Measurements from ENCODE around the gene PRM3. TPM values are rescaled to one million over a fixed set of nuclear protein-coding genes. Genes with fewer than 3 reads are reported as not detected.

PRM3 gene
- total RNA-seq, 1 donor from 2014 or later = not detected

DNA sequence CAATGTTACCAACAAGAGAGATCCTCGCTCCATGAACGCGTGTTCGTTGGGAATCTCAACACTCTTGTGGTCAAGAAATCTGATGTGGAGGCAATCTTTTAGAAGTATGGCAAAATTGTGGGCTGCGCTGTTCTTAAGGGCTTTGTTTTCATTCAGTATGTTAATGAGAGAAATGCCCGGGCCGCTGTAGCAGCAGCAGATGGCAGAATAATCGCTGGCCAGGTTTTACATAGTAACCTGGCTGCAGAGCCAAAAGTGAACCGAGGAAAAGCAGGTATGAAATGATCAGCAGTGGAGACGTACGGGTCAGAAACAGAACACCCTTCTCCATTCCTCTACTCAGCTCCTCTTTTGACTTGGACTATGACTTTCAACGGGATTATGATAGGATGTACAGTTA, 30.8 kb downstream of the PRM3 start:
- DNase-seq = no peak

DNA sequence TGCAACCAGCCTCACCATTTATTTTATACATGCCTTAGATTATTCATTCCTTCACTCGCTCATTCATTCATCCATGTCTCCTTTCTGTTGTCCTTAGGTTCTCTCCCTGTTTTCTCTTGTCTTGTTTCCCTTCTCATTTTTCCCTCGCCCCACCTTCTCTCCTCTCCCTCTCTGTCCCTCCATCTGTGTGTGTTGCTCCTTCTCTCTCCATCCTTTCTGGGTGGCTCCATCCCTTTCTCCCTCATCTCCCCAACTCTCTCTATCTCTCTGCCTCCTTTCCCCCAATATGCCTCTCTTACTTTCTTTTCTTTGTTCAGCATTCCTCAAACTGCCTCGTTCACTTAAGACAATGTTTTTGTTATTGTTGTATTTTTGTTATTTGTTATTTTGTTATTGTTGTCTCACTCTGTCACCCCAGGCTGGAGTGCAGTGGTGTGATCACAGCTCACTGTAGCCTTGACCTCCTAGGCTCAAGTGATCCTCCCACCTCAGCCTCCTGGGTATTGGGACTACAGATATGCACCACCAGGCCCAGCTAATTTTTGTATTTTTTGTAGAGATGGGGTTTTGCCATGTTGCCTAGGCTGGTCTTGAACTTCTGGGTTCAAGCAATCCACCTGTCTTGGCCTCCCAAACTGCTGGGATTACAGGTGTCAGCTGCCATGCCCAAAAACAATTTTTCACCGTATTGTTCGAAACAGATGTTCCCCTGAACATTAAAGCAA, 31.8 kb downstream of the PRM3 start:
- no peak for DNase-seq

DNA sequence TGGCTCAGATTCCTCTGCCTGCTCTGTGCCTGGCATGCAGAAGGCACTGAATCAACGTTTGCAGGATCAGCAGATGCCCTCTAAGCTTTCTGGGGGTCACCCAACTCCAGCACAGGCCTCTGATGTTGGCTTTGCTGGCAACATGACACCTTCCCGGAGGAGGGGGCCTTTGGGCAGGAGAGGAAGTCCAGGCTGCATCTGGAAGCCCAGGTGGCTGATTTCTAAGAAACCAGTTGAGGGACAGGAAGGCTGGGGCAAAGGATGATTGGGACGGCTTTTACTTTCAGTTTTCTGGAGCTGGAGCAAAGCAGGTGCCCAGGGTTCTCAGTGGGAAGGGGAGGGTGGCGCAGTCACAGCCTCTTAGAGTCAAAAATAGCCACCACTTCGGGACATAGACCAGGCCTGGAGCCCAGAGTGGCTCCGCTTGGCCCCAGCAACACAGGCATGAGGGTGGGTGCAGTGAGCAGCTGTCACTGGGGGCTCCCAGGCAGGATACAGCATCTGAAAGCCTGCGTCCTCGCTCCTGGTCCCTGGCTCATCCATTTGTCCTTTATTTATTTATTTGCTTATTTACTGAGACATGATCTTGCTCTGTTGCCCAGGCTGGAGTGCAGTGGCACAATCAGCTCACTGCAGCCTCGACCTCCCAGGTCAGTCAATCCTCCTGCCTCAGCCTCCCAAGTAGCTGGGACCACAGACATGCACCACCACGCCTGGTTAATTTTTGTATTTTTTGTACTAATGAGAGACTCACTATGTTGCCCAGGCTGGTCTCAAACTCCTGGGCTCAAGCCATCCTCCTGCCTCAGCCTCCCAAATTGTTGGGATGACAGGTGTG, 32.6 kb downstream of the PRM3 start:
- no peak for DNase-seq

DNA sequence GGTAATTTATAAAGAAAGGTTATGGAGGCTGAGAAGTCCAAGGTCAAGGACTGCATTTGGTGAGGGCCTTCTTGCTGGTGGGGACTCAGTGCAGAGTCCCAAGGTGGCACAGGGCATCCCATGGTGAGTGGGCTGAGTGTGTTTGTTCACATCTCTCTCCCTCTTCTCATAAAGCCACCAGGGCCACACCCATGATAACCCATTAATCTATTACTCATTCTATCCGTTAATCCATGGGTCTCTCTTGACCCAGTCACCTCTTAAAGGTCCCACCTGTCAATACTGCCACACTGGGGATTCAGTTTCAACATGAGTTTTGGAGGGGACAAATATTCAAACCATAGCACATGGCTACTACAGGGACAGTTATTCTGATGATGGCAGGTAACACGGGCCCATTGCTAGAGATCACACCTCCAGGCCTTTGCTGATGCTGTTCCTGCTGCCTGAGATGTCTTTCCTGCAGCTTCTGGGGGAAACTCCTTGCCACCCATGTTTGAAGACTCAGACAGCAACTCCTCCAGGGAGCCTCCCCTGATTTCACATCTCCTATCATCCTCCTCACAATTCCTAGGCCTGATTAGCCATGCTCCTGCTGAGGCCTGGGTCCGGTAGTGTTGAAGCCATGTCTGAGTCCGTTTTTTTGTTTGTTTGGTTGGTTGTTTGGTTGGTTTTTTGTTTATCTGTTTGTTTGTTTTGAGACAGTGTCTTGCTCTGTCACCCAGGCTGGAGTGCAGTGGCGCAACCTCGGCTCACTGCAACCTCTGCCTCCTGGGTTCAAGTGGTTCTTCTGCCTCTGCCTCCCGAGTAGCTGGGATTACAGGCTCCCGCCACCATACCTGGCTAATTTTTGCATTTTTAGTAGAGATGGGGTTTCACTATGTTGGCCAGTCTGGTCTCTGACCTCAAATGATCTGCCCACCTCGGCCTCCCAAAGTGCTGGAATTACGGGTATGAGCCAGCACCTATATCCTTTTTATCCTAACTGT, 33.5 kb downstream of the PRM3 start:
- DNase-seq = no peak

DNA sequence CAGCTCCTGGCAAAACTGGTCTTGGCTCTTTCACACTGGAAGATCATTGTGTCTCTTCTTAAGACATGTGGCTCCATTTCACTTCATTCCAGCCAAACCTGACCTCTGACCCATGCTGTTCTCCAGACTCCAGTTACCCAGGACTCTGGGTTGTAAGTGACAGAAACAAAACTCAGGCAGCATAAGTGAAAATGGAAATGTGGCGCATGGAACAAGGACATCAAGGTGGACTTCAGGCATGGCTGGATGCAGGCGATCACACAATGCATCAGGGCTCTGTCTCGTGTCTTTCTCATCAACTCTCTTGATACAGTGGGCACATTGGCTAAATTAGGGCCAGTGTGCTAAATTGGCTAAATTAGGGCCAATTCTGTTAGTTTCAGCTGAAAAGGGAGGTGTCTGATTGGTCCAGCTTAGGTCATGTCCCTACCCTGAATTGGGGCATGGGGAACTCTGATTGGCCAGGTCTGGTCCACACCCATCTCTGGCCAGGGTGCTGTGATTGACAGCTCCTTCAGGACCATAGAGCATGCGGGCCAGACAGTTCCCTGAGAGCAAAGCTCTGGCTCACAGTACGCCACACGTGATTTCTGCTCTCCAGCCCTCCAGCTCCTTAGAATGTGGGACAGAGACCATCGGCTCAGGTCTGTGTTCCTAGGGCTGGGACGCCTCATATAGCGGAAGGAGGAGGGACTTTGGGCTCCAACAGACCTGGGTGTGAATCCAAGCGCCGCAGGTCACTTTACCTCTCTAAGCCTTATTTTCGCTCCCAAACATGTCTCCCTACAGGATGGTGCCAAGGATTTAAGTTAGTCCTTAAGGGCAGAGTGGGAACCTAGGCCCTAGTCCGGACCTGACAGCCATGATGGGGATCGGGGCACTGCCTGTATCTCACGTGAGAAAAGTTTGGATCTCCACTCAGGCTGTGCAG, 34.9 kb downstream of the PRM3 start:
- DNase-seq = no peak

DNA sequence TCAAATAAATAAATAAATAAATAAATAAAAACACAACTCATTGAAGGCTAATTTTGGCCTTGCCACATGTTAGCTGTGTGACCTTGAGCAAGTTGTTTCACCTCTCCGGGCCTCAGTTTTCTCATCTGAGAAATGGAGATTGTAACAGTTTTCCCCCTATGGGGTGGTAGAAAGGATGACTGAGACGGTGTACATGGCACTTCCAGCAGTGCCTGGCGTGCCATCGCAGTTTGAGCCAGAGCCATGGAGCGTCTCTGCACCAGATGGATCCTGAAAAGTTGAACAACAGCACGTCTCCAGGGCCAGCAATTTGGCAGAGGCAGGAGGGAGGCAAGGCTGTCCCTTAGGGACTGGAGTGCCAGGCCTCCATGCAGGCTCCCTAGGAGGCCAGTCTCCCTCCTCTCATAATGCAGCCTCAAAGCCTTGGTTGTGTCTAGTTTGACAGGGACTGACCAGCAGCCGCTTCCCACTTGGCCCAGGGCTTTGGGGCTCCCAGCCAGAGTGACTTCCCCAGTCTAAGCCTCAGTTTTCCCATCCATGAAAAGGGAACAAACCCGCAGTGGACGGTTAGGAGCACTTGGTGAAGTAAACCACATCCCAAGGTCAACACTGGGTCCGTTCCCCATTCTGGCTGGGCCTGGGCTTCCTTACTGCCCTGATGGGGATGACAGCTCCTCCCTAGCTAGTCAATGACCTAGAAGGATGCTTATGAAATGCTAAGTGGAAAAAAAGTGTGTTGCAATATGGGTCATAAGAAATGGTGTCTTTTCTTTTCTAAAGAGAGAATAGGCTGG, 36.8 kb downstream of the PRM3 start:
- DNase-seq = no peak

DNA sequence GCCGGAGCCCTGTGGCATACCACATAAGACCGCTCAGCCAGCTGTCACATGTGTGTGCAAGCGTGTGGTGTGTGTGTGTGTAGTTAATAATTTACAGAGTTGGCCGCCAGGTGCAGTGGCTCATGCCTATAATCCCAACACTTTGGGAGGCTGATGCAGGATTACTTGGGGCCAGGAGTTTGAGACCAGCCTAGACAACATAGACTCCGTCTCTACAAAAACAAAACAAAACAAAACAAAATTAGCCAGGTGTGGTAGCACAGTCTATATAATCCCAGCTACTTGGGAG, 37.8 kb downstream of the PRM3 start:
- no peak for DNase-seq

DNA sequence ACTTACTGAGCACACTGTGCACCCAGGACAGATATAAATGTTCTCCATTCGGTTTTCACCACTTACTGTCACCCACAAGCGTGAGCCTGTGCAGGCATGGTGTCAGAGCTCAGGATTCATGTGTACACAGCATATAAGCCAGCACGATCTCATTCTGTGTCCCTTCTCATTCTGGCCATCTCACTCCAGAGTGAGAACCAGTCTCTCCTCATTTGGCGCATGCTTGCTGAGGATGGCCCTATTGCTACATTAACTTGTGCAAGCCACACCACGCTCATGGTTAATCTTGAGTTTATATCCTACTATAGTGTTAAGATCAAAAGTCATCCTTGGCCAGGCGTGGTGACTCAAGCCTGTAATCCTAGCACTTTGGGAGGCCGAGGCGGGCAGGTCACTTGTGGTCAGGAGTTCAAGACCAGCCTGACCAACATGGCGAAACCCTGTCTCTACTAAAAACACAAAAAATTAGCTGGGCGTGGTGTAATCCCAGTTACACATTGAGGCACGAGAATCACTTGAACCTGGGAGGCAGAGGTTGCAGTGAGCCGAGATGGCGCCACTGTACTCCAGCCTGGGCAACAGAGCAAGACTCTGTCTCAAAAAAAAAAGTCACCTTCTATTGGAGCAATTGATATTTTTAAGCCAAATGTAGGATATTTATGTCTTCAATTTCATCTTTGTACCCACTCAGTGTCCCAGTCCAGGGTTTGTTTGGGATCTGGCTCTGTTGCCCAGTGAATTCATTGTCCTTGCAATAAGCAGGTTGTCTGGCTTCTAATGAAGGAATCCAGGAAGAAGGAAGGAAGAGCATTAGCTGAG, 38.3 kb downstream of the PRM3 start:
- DNase-seq = no peak

DNA sequence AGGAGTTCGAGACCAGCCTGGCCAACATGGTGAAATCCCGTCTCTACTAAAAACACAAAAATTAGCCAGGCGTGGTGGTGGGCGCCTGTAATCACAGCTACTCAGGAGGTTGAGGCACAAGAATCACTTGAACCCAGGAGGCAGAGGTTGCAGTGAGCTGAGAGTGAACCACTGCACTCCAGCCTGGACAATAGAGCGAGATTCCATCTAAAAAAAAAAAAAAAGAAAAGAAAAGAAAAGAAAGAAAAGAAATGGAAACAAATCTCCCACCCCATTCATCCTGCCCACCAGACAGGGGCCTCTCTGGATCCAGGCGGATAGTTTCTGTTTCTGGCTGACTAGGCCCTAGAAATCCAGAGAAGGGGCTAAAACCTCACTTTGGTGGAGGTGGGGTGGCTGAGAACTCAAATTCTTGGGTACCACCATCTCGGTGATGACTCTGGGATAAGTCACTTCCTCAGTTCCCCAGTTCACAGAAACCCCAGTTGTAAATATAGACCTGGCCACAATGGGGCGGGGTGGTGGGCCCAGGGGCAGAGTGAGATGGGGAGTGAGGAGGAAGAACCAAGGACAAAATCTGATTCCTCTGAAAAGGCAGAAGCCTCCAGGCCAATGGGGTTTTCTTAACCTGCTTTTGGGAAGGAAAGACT, 39.6 kb downstream of the PRM3 start:
- DNase-seq = no peak

DNA sequence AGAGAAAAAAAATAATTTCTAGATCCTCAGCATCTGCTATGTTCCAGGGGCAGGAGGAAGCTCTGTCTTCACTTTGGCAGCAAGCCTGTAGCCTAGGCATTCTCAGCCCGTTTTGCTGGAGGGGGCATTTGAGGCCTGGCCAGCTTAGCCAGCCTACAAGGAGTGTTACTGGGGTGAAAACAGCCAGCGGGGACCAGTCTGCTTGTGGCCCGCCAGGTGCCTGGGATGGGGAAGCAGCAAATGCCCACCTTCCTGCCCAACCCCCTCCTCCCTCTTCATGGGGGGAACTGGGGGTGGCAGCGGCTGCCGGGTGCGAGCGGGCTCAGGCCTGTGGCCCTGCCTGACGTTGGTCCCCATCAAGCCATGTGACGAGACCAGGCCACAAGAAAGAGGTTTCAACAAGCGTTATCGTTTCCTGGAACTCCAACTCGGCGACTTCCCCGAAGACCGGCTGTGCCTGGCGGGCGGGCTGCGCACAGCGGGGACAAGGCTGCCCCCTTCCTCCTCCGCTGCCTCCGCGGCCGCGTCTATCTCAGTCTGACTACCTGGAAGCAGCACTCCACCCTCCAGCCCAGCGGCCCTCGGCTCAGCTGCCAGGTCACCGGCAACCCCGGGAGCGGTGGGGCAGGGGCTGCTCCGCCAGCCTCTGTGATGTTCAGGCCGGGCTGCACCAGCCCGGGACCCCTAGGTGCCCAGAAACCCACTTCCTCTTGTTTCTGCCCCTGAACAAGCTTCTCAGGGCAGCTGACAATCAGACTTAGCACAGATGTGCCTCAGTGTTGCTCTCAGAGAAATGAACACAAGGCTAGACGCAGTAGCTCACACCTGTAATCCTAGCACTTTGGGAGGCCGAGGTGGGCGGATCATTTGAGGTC, 40.3 kb downstream of the PRM3 start:
- DNase-seq = no peak

DNA sequence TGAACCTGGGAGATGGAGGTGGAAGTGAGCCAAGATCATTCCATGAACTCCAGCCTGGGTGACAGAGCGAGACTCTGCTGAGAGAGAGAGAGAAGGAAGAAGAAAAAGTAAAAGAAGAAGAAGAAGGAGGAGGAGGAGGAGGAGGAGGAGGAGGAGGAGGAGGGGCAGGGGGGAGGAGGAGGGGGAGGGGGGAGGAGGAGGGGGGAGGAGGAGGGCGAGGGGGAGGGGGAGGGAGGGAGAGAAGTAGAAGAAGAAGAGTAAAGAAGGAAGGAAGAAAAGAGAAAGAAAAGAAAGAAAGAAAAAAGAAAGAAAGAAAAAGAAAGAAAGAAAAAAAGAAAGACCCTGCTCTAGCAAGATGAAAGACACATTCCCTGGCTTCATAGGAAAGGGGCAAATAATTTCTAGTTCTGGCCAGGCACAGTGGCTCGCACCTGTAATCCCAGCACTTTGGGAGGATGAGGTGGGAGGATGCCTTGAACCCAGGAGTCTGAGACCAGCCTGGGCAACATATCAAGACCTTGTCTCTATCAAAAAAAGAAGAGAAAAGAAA, 41.1 kb downstream of the PRM3 start:
- no peak for DNase-seq

DNA sequence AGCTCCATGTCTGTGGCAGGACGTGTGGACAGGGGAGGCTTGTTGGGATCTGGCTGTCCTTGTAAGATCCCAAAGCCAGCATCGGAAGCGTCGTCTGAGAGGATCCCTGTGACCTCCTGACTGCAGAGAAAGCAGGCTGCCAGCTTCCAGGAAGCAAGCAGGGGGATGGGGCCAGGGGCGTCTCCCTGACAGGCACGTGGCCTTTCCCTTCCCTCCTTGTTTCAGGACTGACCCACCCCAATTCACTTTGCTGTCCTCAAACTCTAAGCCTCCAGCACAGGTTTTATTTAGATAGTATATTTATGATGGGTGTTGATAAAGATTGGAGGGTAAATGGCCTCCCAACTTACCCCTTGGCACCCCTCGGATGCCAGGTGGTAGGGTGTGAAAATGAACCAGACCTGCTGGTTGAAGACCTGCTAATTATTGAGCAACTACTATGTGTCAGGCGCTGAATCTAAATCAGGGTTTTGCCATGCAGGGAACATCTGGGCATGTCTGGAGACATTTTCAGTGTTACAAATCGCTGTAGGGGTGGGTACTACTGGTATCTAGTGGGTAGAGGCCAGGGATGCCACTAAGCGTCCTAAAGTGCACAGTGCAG, 42.0 kb downstream of the PRM3 start:
- DNase-seq = no peak

DNA sequence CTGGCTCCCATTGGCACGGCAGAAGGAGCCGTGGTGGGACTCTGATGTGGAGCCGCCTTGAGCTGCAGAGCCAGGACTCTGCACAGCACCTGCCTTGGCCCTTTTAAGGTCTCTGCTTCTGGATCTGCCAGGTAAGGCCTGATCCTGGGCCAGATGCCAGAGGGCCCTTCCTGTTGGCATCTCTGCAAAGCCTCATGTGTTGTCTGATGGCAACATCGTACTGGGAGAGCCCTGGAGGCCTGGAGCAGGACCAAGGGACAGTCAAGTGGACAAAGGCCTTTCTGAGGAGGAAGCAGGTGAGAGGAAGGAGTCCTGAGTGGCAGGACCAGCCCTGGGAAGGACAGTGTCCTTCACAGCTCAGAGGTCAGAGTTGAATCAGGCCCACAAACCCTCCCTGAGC, 43.5 kb downstream of the PRM3 start:
- no peak for DNase-seq

DNA sequence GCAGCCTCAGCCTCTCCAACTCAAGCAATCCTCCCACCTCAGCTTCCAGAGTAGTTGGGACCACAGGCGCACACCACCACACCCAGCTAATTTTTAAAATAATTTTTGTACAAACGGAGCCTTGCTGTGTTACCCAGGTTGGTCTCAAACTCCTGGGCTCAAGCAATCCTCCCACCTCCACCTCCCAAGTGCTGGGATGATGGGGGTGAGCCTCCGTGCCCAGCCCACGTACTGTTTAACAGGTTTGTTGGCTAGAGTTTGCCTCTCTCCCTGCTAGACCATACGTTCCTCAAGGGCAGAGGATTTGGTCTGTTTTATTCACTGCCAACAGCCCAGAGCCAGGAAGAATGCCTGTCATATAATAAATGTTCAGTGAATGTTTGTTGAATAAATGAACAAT, 44.0 kb downstream of the PRM3 start:
- no peak for DNase-seq

DNA sequence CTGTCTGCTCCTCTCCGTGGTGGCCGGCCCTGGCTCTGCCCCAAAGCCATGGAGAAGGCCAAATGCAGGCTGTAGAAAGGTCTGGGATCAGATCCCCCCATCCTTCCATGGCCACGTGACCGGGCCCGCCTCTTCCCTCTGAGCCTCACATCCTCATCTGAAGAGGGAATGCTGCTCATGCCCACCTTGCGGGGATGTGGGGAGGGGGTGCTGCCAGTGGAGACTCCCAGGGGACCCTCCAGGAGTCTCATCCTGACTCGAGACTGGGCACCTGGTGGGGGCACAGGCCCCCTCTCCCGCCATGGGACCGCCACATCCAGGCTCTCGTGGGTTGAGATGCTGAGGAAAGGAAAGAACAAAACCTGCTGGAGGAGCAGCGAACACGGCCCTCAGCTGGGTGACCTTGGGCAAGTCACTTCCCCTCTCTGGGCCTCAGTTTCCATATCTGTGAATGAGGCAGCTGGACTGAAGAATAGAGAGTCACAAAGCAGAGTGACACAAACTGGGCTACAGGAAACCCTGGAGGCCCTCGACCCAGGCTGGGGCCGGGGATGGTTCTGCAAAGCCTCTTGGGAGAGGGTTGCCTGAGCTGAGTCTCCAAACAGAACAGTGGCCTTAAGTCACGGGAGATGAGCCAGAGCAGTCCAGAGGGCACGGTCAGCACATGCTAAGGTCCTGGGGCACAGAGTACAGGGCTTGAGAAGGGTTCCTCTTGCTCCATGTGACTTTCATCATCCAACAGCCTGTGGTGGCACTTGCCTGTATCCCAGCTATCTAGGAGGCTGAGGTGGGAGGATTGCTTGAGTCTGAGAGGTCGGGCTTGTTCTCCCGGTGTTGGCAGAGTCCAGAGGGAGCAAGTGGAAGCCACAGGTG, 47.5 kb downstream of the PRM3 start:
- DNase-seq = no peak

DNA sequence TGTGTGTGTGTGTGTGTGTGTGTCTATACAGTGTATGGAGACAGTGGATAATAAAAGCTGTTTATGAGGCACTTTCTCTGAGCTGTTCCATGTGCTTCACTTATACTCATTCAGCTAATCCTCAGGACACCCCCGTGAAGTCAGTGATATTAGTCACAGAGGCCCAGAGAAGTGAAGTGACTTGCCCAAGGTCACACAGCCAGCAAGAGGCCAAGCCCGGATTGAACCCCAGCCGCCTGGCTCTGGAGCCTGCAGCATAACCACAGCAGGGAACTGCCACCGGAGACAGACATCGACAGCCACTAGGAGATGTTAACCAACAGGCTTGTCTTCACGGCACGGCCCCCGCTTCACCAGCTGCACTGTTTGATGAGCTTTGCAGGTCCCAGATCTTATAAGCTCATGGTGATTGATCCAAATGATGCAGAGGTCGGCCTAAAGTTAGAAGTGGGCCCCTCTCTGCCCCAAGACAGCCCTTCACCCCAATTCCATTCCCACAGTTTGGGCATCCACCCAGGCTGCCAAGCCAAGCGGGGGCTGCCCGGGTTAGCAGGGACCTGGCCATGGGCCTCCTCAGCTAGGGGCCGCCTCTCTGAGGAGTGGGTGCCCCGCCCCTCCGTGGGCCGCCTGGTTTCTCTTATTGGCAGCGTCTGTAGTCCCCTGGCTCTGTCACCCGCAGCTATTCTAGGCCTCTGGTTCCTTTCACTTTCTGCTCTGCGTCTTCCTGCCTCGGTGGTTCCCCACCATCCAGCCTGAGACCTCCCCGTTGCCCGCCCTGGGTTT, 48.3 kb downstream of the PRM3 start:
- DNase-seq = no peak

All from occipital lobe (tissue), 2 donors.